Parathyroid adenoma (tissue), 2 donors: ENCODE results near the gene CDH13.

Experiments used
- H2AFZ ChIP-seq: fragments of 300-600 bp; sonication (generic); one replicate; pipeline ENCODE4 v1.7.0; 2017; ENCODE audit warnings: antibody characterized with exemption, mild to moderate bottlenecking
- H3K27ac ChIP-seq: fragments of 300-600 bp; sonication (generic); one replicate; pipeline ENCODE4 v1.7.0; 2017
- H3K27me3 ChIP-seq: fragments of 300-600 bp; sonication (generic); one replicate; pipeline ENCODE4 v1.7.0; 2017; ENCODE audit warnings: low read length; ENCODE audit not compliant: control insufficient read depth, insufficient read depth
- H3K36me3 ChIP-seq: fragments of 300-600 bp; sonication (generic); one replicate; pipeline ENCODE4 v1.7.0; 2017; ENCODE audit warnings: low read length; ENCODE audit not compliant: control insufficient read depth, insufficient read depth
- H3K4me1 ChIP-seq: fragments of 300-600 bp; sonication (generic); one replicate; pipeline ENCODE4 v1.7.0; 2017; ENCODE audit warnings: control low read depth
- H3K4me2 ChIP-seq: fragments of 300-600 bp; sonication (generic); one replicate; pipeline ENCODE4 v1.7.0; 2017; ENCODE audit warnings: low read length
- H3K4me3 ChIP-seq: fragments of 300-600 bp; sonication (generic); one replicate; pipeline ENCODE4 v1.7.0; 2017; ENCODE audit warnings: low read depth, low read length
- H3K79me2 ChIP-seq: fragments of 300-600 bp; sonication (generic); one replicate; pipeline ENCODE4 v1.7.0; 2017; ENCODE audit warnings: control low read depth
- H3K9ac ChIP-seq: fragments of 300-600 bp; sonication (generic); one replicate; pipeline ENCODE4 v1.7.0; 2017; ENCODE audit warnings: mild to moderate bottlenecking
- H3K9me3 ChIP-seq: fragments of 300-600 bp; sonication (generic); one replicate; pipeline ENCODE4 v1.7.0; 2017; ENCODE audit warnings: low read length; ENCODE audit not compliant: control insufficient read depth
- CTCF ChIP-seq: fragments of 300-600 bp; sonication (generic); IDR thresholded peaks from one replicate; pipeline ENCODE4 v1.7.0; 2017; ENCODE audit warnings: antibody characterized with exemption, mild to moderate bottlenecking
- donor health status: primary hyperparathyroidism.

CDH13 gene

GRCh38 chr16:83717308-83717707 lies 1090.5 kb downstream of the CDH13 start:
- no peak overlapping the region for H2AFZ ChIP-seq
- H3K79me2 ChIP-seq = no peaks in the 10 kb centered on the region
- TF ChIP-seq CTCF = no peak
- no peak overlapping the region for H3K27ac ChIP-seq
- H3K27me3 ChIP-seq = no peaks in the 10 kb centered on the region
- no peaks in the 10 kb centered on the region for H3K9me3 ChIP-seq
- H3K4me3 ChIP-seq = no peak overlapping the region
- no peak overlapping the region for H3K9ac ChIP-seq
- H3K4me1 ChIP-seq = no peaks in the 10 kb centered on the region
- H3K4me2 ChIP-seq = no peak overlapping the region
- no peaks in the 10 kb centered on the region for H3K36me3 ChIP-seq

GRCh38 chr16:83717814-83718213 lies 1091.0 kb downstream of the CDH13 start:
- Histone ChIP-seq H3K9ac (no peak overlapping the region), H3K27ac (no peak overlapping the region)

GRCh38 chr16:83720213-83720612 lies 1093.4 kb downstream of the CDH13 start:
- H3K79me2 ChIP-seq = no peaks in the 10 kb centered on the region
- no peak overlapping the region for H3K4me2 ChIP-seq
- H3K4me1 ChIP-seq = no peaks in the 10 kb centered on the region
- H3K27ac ChIP-seq = no peak overlapping the region
- no peak overlapping the region for H2AFZ ChIP-seq
- no peak for TF ChIP-seq CTCF
- no peak overlapping the region for H3K4me3 ChIP-seq
- H3K9ac ChIP-seq = no peak overlapping the region
- no peaks in the 10 kb centered on the region for H3K27me3 ChIP-seq
- H3K36me3 ChIP-seq = no peaks in the 10 kb centered on the region
- no peaks in the 10 kb centered on the region for H3K9me3 ChIP-seq

More at GRCh38 chr16:83717814-83718213, 1091.0 kb downstream of the CDH13 start:
- Histone ChIP-seq H3K4me1 (no peaks in the 10 kb centered on the region), H3K4me2 (no peak overlapping the region), H2AFZ (no peak overlapping the region), H3K79me2 (no peaks in the 10 kb centered on the region), H3K36me3 (no peaks in the 10 kb centered on the region), H3K27me3 (no peaks in the 10 kb centered on the region), H3K9me3 (no peaks in the 10 kb centered on the region), H3K4me3 (no peak overlapping the region)
- no peak for TF ChIP-seq CTCF

DNA sequence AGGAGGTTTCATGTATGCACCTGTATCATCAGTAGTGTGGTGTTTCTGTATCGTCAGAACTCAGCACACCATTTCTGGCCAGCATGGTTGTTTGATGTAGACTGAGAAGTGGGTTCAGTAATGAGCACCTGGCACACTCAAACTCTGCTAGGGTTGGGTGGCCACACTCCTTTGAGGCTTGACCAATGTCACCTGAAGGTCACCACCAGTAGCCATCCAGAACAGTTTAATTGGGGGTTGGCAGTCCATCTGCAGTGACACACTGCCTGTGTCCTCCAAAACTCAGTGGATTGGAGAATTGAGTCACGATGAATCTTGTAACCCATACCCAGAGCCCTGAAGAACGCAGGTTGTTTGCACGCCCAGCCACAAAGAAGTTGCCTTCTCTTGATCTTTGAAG lies 1094.2 kb downstream of the CDH13 start:
- no peak overlapping the region for H2AFZ ChIP-seq
- TF ChIP-seq CTCF = no peak
- no peaks in the 10 kb centered on the region for H3K36me3 ChIP-seq
- no peak overlapping the region for H3K9ac ChIP-seq
- H3K4me2 ChIP-seq = no peak overlapping the region
- H3K4me1 ChIP-seq = no peaks in the 10 kb centered on the region
- no peaks in the 10 kb centered on the region for H3K9me3 ChIP-seq
- no peak overlapping the region for H3K27ac ChIP-seq
- H3K27me3 ChIP-seq = no peaks in the 10 kb centered on the region
- no peaks in the 10 kb centered on the region for H3K79me2 ChIP-seq
- no peak overlapping the region for H3K4me3 ChIP-seq

- H3K9ac ChIP-seq = no peak overlapping the region
- H3K79me2 ChIP-seq = no peaks in the 10 kb centered on the region
- H3K36me3 ChIP-seq = no peaks in the 10 kb centered on the region
- no peak overlapping the region for H3K27ac ChIP-seq
- H3K27me3 ChIP-seq = no peaks in the 10 kb centered on the region
- H2AFZ ChIP-seq = no peak overlapping the region
- H3K4me2 ChIP-seq = no peak overlapping the region
- H3K4me3 ChIP-seq = no peak overlapping the region
- no peaks in the 10 kb centered on the region for H3K4me1 ChIP-seq
- H3K9me3 ChIP-seq = no peaks in the 10 kb centered on the region
- TF ChIP-seq CTCF = no peak
Observed at GRCh38 chr16:83721676-83722075, 1094.9 kb downstream of the CDH13 start.
